ENCODE measurements around the gene ANKRD6. TPM values are rescaled to one million over a fixed set of nuclear protein-coding genes. Genes with fewer than 3 reads are reported as not detected.

Gene ANKRD6
- total RNA-seq, 1 experiment from 2014 or later, result 25.4 TPM

- Histone ChIP-seq H3K27ac (ENCODE audit: low read depth, low read length, poor library complexity, severe bottlenecking) (no peak overlapping the region), H3K27me3 (replicated peaks; ENCODE audit: insufficient read depth, low read depth, low read length, poor library complexity) (no peaks in the 10 kb centered on the region), H3K4me1 (ENCODE audit: insufficient read depth, low read length, poor library complexity, severe bottlenecking) (no peaks in the 10 kb centered on the region), H3K4me3 (ENCODE audit: low read depth, low read length, poor library complexity, severe bottlenecking) (no peak overlapping the region), H3K36me3 (ENCODE audit: insufficient read depth, low read length, poor library complexity, severe bottlenecking) (no peaks in the 10 kb centered on the region), H3K9me3 (ENCODE audit: low read depth, low read length, poor library complexity, severe bottlenecking) (no peaks in the 10 kb centered on the region)
- no peak for DNase-seq (ENCODE audit: low spot score)
- intact Hi-C loops (cut with micrococcal nuclease; ENCODE audit: unreplicated experiment), result no loop called here
- POLR2A ChIA-PET (ENCODE audit: low non-redundant PET), result no interaction called here
- BruUV-seq (replicated peaks), result no TSS peak
- TF ChIP-seq EZH2 (IDR thresholded peaks at IDR 0.05; ENCODE audit: borderline replicate concordance, low read depth, low read length, poor library complexity, severe bottlenecking), result no peak
- TF ChIP-seq, protein P1, sequence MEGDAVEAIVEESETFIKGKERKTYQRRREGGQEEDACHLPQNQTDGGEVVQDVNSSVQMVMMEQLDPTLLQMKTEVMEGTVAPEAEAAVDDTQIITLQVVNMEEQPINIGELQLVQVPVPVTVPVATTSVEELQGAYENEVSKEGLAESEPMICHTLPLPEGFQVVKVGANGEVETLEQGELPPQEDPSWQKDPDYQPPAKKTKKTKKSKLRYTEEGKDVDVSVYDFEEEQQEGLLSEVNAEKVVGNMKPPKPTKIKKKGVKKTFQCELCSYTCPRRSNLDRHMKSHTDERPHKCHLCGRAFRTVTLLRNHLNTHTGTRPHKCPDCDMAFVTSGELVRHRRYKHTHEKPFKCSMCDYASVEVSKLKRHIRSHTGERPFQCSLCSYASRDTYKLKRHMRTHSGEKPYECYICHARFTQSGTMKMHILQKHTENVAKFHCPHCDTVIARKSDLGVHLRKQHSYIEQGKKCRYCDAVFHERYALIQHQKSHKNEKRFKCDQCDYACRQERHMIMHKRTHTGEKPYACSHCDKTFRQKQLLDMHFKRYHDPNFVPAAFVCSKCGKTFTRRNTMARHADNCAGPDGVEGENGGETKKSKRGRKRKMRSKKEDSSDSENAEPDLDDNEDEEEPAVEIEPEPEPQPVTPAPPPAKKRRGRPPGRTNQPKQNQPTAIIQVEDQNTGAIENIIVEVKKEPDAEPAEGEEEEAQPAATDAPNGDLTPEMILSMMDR (conservative IDR thresholded peaks at IDR 0.05; ENCODE audit: low read depth, low read length), result no peak
- CTCF ChIA-PET, result no interaction called here
Measured at GRCh38 chr6:89510393-89510792, 77.4 kb downstream of the ANKRD6 start.

- H3K36me3 ChIP-seq (ENCODE audit: insufficient read depth, low read length, poor library complexity, severe bottlenecking), result no peaks in the 10 kb centered on the region
- no peak for TF ChIP-seq EZH2 (IDR thresholded peaks at IDR 0.05; ENCODE audit: borderline replicate concordance, low read depth, low read length, poor library complexity, severe bottlenecking)
- TF ChIP-seq, protein P1 (conservative IDR thresholded peaks at IDR 0.05; ENCODE audit: low read depth, low read length), result no peak
- H3K27ac ChIP-seq (ENCODE audit: low read depth, low read length, poor library complexity, severe bottlenecking), result no peak overlapping the region
- POLR2A ChIA-PET (ENCODE audit: low non-redundant PET), result no interaction called here
- intact Hi-C loops (cut with micrococcal nuclease; ENCODE audit: unreplicated experiment), result no loop called here
- BruUV-seq (replicated peaks), result no TSS peak
- H3K27me3 ChIP-seq (replicated peaks; ENCODE audit: insufficient read depth, low read depth, low read length, poor library complexity), result no peaks in the 10 kb centered on the region
- H3K4me1 ChIP-seq (ENCODE audit: insufficient read depth, low read length, poor library complexity, severe bottlenecking), result no peaks in the 10 kb centered on the region
- no peak for DNase-seq (ENCODE audit: low spot score)
- CTCF ChIA-PET, result no interaction called here
- no peaks in the 10 kb centered on the region for H3K9me3 ChIP-seq (ENCODE audit: low read depth, low read length, poor library complexity, severe bottlenecking)
- no peak overlapping the region for H3K4me3 ChIP-seq (ENCODE audit: low read depth, low read length, poor library complexity, severe bottlenecking)
Measured at GRCh38 chr6:89518352-89519055, 85.6 kb downstream of the ANKRD6 start.

DNA sequence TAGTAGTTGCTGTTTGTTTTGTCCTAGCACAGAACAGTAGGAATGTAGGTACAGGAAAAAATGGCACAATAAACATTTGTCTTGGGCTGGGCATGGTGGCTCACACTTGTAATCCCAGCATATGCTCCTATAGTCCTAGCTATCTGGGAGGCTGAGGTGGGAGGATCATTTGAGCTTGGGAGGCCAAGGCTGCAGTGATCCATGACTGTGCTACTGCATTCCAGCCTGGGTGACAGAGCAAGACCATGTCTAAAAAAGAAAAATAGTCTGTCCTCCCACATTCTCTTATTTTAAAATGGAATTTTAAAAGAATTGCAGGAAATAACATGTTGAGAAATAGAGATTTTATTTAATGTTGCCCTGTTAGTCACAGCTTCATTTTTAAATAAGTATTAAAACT is 87.8 kb downstream of the ANKRD6 start:
- intact Hi-C loops (cut with micrococcal nuclease; ENCODE audit: unreplicated experiment), result no loop called here
- H3K9me3 ChIP-seq (ENCODE audit: low read depth, low read length, poor library complexity, severe bottlenecking), result no peaks in the 10 kb centered on the region
- H3K4me1 ChIP-seq (ENCODE audit: insufficient read depth, low read length, poor library complexity, severe bottlenecking), result no peaks in the 10 kb centered on the region
- H3K36me3 ChIP-seq (ENCODE audit: insufficient read depth, low read length, poor library complexity, severe bottlenecking), result no peaks in the 10 kb centered on the region
- no peaks in the 10 kb centered on the region for H3K27me3 ChIP-seq (replicated peaks; ENCODE audit: insufficient read depth, low read depth, low read length, poor library complexity)
- H3K4me3 ChIP-seq (ENCODE audit: low read depth, low read length, poor library complexity, severe bottlenecking), result no peak overlapping the region
- CTCF ChIA-PET, result no interaction called here
- POLR2A ChIA-PET (ENCODE audit: low non-redundant PET), result no interaction called here
- TF ChIP-seq, protein P1 (conservative IDR thresholded peaks at IDR 0.05; ENCODE audit: low read depth, low read length), result no peak
- TF ChIP-seq EZH2 (IDR thresholded peaks at IDR 0.05; ENCODE audit: borderline replicate concordance, low read depth, low read length, poor library complexity, severe bottlenecking), result no peak
- no peak overlapping the region for H3K27ac ChIP-seq (ENCODE audit: low read depth, low read length, poor library complexity, severe bottlenecking)
- no TSS peak for BruUV-seq (replicated peaks)
- DNase-seq (ENCODE audit: low spot score), result no peak

Measured in A673 (cell line).